ENCODE data around the gene AQP7. TPM values are rescaled to one million over a fixed set of nuclear protein-coding genes. Genes with fewer than 3 reads are reported as not detected.

The AQP7 gene
- total RNA-seq, 1 experiment from 2014 or later: 2.2 TPM

GRCh38 chr9:33375238-33375840, 27.0 kb downstream of the AQP7 start:
- no peaks in the 10 kb centered on the region for H3K27me3 Mint-ChIP-seq (ENCODE audit: insufficient read depth, unreplicated experiment)
- no peaks in the 10 kb centered on the region for H3K36me3 Mint-ChIP-seq (ENCODE audit: insufficient read depth, unreplicated experiment)
- Histone ChIP-seq H3K4me3 (ENCODE audit: low read depth, low read length) (no peak overlapping the region), H3K4me1 (peaks cover 27% of the 10 kb centered on the region), H3K9me3 (no peaks in the 10 kb centered on the region), H3K36me3 (ENCODE audit: control insufficient read depth, insufficient read depth, low read length) (no peaks in the 10 kb centered on the region; the same call in none of the 2 replicates), H3K27me3 (replicated peaks; ENCODE audit: control insufficient read depth, insufficient read depth, low read length) (no peaks in the 10 kb centered on the region)
- no peaks in the 10 kb centered on the region for H3K9me3 Mint-ChIP-seq (ENCODE audit: unreplicated experiment)
- H3K4me1 Mint-ChIP-seq (ENCODE audit: low read depth, unreplicated experiment): peaks cover 22% of the 10 kb centered on the region
- intact Hi-C loops (cut with micrococcal nuclease; ENCODE audit: unreplicated experiment): loop anchor here (1.0 to 5.0 kb wide), 5 partner anchors 15 to 146 kb away; partner anchors contain the start of gene AQP3
- peak in 1 of 2 experiments; percentile 27 for DNase-seq
- TF ChIP-seq, protein P1, sequence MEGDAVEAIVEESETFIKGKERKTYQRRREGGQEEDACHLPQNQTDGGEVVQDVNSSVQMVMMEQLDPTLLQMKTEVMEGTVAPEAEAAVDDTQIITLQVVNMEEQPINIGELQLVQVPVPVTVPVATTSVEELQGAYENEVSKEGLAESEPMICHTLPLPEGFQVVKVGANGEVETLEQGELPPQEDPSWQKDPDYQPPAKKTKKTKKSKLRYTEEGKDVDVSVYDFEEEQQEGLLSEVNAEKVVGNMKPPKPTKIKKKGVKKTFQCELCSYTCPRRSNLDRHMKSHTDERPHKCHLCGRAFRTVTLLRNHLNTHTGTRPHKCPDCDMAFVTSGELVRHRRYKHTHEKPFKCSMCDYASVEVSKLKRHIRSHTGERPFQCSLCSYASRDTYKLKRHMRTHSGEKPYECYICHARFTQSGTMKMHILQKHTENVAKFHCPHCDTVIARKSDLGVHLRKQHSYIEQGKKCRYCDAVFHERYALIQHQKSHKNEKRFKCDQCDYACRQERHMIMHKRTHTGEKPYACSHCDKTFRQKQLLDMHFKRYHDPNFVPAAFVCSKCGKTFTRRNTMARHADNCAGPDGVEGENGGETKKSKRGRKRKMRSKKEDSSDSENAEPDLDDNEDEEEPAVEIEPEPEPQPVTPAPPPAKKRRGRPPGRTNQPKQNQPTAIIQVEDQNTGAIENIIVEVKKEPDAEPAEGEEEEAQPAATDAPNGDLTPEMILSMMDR (IDR thresholded peaks at IDR 0.05; ENCODE audit: insufficient read depth in 1 of 2, low read depth in 1 of 2, low read length in 1 of 2, severe bottlenecking in 1 of 2, unreplicated experiment in 1 of 2): no peak
- CTCF ChIA-PET: interaction anchor here (0.5 to 2.8 kb wide), 14 partner anchors 11 to 299 kb away, joined by 3 to 36 read pairs (median 5); partner anchors contain the start of genes AQP3, AQP7, NOL6 and SMU1
- H3K27ac Mint-ChIP-seq (ENCODE audit: unreplicated experiment): no peak overlapping the region
- BruUV-seq (replicated peaks): no TSS peak
- POLR2A ChIA-PET: interaction anchor here (0.6 to 1.2 kb wide), 3 partner anchors 84 to 127 kb away, joined by 3 to 7 read pairs (median 5); partner anchors contain the start of gene NOL6
- H3K4me3 Mint-ChIP-seq (ENCODE audit: unreplicated experiment): no peak overlapping the region

GRCh38 chr9:33374634-33375237, 27.6 kb downstream of the AQP7 start:
- POLR2A ChIA-PET: interaction anchor here (0.6 to 1.2 kb wide), 3 partner anchors 84 to 128 kb away, joined by 3 to 7 read pairs (median 5); partner anchors contain the start of gene NOL6
- peaks cover 22% of the 10 kb centered on the region for H3K4me1 Mint-ChIP-seq (ENCODE audit: low read depth, unreplicated experiment)
- H3K36me3 Mint-ChIP-seq (ENCODE audit: insufficient read depth, unreplicated experiment): no peaks in the 10 kb centered on the region
- Histone ChIP-seq H3K4me3 (ENCODE audit: low read depth, low read length) (no peak overlapping the region), H3K4me1 (peaks cover 27% of the 10 kb centered on the region), H3K27me3 (replicated peaks; ENCODE audit: control insufficient read depth, insufficient read depth, low read length) (no peaks in the 10 kb centered on the region), H3K9me3 (no peaks in the 10 kb centered on the region), H3K36me3 (ENCODE audit: control insufficient read depth, insufficient read depth, low read length) (no peaks in the 10 kb centered on the region; the same call in none of the 2 replicates)
- peak; percentile 82 to 84 for DNase-seq
- CTCF ChIA-PET: interaction anchor here (0.5 to 2.8 kb wide), 18 partner anchors 10 to 298 kb away, joined by 3 to 36 read pairs (median 4); partner anchors contain the start of genes AQP3, AQP7, NOL6 and SMU1
- no peaks in the 10 kb centered on the region for H3K9me3 Mint-ChIP-seq (ENCODE audit: unreplicated experiment)
- no TSS peak for BruUV-seq (replicated peaks)
- TF ChIP-seq, protein P1 (IDR thresholded peaks at IDR 0.05; ENCODE audit: insufficient read depth in 1 of 2, low read depth in 1 of 2, low read length in 1 of 2, severe bottlenecking in 1 of 2, unreplicated experiment in 1 of 2): peak; percentile 75 to 91
- no peak overlapping the region for H3K4me3 Mint-ChIP-seq (ENCODE audit: unreplicated experiment)
- no peak overlapping the region for H3K27ac Mint-ChIP-seq (ENCODE audit: unreplicated experiment)
- H3K27me3 Mint-ChIP-seq (ENCODE audit: insufficient read depth, unreplicated experiment): no peaks in the 10 kb centered on the region
- intact Hi-C loops (cut with micrococcal nuclease; ENCODE audit: unreplicated experiment): loop anchor here (1.0 to 5.0 kb wide), 5 partner anchors 16 to 145 kb away; partner anchors contain the start of gene AQP3

DNA sequence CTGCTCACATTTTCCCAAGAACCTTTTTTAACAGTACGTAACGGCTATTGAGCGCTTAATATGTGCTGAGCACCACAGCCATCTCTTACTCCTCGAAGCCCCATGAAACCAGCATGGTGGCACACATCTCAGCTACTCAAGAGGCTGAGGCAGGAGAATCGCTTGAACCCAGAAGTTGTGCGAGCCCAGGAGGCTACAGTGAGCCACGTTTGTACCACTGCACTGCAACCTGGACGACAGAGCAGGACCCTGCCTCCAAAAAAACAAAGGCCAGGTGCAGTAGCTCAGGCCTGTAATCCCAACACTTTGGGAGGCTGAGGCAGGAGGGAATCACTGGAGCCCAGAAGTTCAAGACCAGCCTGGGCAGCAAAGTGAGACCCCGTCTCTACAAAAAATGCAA, 28.2 kb downstream of the AQP7 start:
- intact Hi-C loops (cut with micrococcal nuclease; ENCODE audit: unreplicated experiment): loop anchor here (2.0 kb wide), 2 partner anchors 17 to 41 kb away; no protein-coding TSS in a partner anchor
- Mint-ChIP-seq H3K27me3 (ENCODE audit: insufficient read depth, unreplicated experiment) (no peaks in the 10 kb centered on the region), H3K4me3 (ENCODE audit: unreplicated experiment) (no peak overlapping the region), H3K27ac (ENCODE audit: unreplicated experiment) (no peak overlapping the region), H3K36me3 (ENCODE audit: insufficient read depth, unreplicated experiment) (no peaks in the 10 kb centered on the region), H3K4me1 (ENCODE audit: low read depth, unreplicated experiment) (peaks cover 22% of the 10 kb centered on the region), H3K9me3 (ENCODE audit: unreplicated experiment) (no peaks in the 10 kb centered on the region)
- POLR2A ChIA-PET: interaction anchor here (1.2 kb wide), 1 partner anchor 99 kb away, joined by 7 read pairs; the partner anchor contains the start of gene NOL6
- CTCF ChIA-PET: interaction anchor here (0.5 to 2.8 kb wide), 13 partner anchors 21 to 250 kb away, joined by 3 to 36 read pairs (median 6); partner anchors contain the start of genes AQP3, AQP7 and NOL6
- H3K4me3 ChIP-seq (ENCODE audit: low read depth, low read length): no peak overlapping the region
- no peak for DNase-seq
- BruUV-seq (replicated peaks): no TSS peak
- peaks cover 27% of the 10 kb centered on the region for H3K4me1 ChIP-seq
- no peaks in the 10 kb centered on the region for H3K9me3 ChIP-seq
- TF ChIP-seq, protein P1 (IDR thresholded peaks at IDR 0.05; ENCODE audit: insufficient read depth in 1 of 2, low read depth in 1 of 2, low read length in 1 of 2, severe bottlenecking in 1 of 2, unreplicated experiment in 1 of 2): no peak
- no peaks in the 10 kb centered on the region; the same call in none of the 2 replicates for H3K36me3 ChIP-seq (ENCODE audit: control insufficient read depth, insufficient read depth, low read length)
- no peaks in the 10 kb centered on the region for H3K27me3 ChIP-seq (replicated peaks; ENCODE audit: control insufficient read depth, insufficient read depth, low read length)
